Left colon (tissue), 2 donors: ENCODE measurements around the gene NPIPB2. TPM values are rescaled to one million over a fixed set of nuclear protein-coding genes. Genes with fewer than 3 reads are reported as not detected.
"Not testable (repeated sequence)": the region's sequence is repeated elsewhere in the genome, so short reads cannot be mapped to it uniquely, and the experiment has no call there.

Experiments
- ATAC-seq: fragments of 200-7000 bp; cut with Tn5 transposase; one replicate; pipeline ENCODE4 v1.9.1; 2020; ENCODE audit warnings: mild to moderate bottlenecking, moderate library complexity
- DNase-seq, 2 donors: peaks; one replicate each; pipeline ENCODE4 v3.0.0-alpha.2; 2020
- intact Hi-C, 2 donors: fragments of 100-400 bp; cut with DNase I in 1 of 2; cut with micrococcal nuclease in 1 of 2; formaldehyde crosslinking; loops; one replicate each; pipeline versions ENCODE4 v1.11.2 to v1.14.0; 2022; cut with DNase I, micrococcal nuclease
- long read RNA-seq: library from polyadenylated mRNA; unstranded; transcript quantifications from one replicate; pipeline ENCODE4 v2.0.0, GENCODE V29; 2021
- total RNA-seq, 2 donors: library from RNA; stranded (reverse); fragmentation: NEBNext Ultra II Directional; extraction: Animal tissue kit (Norgen Biotek cat#: 25700); gene quantifications; one replicate each; pipeline ENCODE4 v1.2.1, GENCODE V29; 2021
- donor health status: DM: no; HTN: no; CAD: no.
- donor health status: DM: yes; HTN: yes; CAD: no.

NPIPB2 gene
- 10 to 100 TPM; 13.0 to 15.1 TPM for total RNA-seq
- long read RNA-seq: 0 reads

DNA sequence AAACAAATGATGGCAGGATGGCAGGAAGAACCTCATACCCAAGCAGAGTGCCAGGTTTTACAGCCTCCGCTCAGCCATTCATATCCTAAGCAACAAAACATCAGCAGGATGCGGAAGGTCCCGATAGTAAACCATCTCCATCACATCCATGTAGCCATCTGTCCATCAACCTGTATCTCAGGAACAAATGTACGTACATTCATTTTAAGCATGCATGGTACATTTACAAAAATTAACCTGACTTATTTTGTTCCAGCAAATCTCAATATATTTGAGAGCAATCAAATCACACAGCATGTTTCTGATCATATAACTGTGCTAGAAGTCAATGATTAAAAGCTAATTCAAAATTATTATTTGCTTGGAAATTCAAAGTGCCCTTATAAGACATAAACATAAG, at the start of gene NPIPB2:
TSS of gene NPIPB2 (minus strand) at position 101 of the 400 bp plus-strand sequence. CDS start at position 101, 0 bp downstream.
- DNase-seq, ATAC-seq, intact Hi-C loops: not testable (repeated sequence)

DNA sequence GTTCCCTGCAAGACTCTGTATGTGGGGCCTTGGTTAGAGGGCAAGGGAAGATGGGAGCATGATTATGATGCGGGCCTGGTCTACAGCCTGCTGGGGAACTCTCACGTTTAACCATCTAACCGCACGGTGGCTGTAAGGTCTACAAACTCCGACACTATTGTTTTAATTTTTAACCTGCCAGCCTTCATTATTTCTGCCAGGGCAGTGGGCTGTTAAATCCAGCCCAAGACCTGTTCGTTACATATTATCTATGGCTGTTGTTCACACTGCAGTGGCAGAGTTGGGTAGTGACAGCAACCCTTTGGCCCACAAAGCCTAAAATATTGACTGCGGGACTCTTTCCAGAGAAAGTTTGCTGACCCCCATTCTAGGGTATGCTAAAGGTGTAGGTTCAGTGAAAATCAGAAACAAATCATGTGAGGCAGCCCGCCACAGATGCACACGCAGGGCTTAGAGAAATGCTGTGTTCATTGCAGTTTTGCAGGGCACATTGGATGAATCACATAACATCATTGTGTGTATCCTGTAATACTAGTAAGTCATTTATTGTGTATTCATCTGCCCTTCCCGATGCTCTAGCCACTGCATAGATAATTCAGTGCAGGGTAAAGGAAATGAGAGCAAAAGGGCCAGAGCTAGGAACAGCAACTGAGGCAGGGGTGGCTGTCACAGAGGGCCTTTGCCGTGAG, 49.0 kb upstream of the NPIPB2 start:
- DNase-seq (no peak), ATAC-seq (no peak)
- intact Hi-C loops: no loop called here

DNA sequence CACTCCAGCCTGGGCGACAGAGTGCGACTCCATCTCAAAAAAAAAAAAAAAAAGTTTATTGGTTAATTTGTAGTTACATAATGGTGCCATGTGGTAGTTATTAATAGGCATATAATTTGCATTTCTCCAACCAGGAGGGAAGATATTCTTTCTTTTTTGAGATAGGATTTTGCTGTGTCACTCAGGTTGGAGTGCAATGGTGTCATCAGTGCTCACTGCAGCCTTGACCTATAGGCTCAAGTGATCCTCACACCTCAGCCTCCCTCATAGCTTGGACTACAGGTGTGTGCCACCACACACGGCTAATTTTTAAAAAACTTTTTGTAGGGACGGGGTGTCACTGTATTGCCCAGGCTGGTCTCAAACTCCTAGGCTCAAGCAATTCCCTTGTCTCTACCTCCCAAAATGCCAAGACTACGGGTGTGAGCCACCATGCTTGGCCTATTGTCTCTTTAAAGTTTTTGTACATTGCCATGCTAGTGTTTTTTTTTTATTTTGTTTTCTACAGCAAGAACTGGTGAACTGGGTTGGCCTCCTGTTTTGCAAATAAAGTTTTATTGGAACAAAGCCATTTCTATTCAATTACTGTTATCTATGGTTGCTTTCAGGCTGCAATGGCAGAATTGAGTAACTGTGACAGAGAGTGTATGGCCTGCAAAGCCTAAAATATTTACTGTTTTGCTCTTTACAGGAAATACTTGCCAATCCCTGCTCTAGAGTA, 46.6 kb upstream of the NPIPB2 start:
- no peak for ATAC-seq
- intact Hi-C loops: no loop called here
- no peak for DNase-seq

DNA sequence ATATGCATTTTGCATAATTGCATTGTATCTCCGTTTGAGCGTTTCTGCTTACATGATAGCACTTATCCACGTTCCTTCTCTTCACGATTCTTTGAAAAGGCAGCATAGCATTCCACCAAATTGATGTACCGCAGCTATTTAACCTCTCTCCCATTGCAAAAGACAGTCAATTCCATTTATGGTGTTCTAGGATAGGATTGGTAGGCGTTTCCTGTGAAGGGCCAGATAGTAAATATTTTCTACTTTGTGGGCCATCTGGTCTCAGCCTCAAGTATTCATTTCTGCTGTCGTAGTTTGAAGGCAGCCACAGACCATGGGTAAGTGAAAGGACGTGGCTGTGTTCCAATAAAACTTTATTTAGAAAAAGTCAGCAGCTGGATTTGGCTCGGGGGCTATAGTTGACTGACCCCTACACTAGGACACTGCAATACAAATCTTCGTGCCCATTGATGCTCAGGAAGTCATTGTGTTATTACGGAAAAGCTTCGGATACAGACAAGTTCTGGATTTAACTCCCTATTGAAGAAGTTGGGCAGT, 44.7 kb upstream of the NPIPB2 start:
- intact Hi-C loops: no loop called here
- no peak for ATAC-seq
- no peak for DNase-seq

DNA sequence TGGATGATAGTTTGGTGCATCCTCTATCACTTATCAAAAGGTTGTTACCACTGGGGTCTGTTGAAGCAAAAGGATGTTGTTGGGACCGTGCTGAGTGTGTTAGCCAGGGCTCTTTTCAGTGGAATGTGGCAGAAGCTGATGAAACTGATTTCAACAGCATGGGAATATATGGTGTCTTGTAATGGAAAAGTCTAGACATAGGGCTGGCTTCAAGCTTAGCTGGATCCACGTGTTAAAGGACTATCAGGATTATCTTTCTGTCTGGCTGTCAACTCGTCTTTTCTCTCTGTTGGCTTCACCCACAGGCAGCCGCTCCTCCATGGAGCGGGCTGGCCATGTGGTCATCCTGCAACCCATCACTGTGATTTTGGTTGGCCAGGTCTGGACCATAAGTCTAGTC, 43.4 kb upstream of the NPIPB2 start:
- intact Hi-C loops: no loop called here
- no peak for DNase-seq
- ATAC-seq: no peak

DNA sequence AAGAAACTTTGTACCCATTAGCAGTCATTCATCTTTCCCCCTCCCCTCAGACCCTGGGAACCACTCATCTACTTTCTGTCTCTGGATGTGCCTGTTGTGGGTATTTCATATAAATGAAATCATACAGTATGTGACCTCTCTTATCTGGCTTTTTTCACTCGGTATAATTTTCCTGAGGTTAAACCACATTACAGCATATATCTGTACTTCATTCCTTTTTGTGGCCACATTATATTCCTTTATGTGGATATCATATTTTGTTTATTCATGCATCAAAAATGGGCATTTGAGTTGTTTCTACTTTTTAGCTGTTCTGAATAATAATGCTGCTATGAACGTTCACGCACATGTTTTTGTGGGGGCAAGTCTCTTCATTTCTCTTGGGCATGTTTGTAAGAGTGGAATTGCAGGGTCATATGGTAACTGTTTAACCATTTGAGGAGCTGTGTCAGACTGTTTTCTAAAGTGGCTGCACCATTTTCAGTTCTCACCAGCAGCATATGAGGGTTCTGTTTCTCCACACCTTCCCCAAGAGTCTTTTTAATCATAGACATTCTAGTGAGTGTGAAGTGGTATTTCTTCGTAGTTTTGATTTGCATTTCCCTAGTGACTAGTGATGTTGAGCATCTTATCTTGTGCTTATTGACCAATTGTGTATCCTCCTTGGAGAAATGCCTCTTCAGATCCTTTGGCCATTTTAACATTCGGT, 38.4 kb upstream of the NPIPB2 start:
- ATAC-seq (no peak), DNase-seq (no peak)
- intact Hi-C loops: no loop called here

DNA sequence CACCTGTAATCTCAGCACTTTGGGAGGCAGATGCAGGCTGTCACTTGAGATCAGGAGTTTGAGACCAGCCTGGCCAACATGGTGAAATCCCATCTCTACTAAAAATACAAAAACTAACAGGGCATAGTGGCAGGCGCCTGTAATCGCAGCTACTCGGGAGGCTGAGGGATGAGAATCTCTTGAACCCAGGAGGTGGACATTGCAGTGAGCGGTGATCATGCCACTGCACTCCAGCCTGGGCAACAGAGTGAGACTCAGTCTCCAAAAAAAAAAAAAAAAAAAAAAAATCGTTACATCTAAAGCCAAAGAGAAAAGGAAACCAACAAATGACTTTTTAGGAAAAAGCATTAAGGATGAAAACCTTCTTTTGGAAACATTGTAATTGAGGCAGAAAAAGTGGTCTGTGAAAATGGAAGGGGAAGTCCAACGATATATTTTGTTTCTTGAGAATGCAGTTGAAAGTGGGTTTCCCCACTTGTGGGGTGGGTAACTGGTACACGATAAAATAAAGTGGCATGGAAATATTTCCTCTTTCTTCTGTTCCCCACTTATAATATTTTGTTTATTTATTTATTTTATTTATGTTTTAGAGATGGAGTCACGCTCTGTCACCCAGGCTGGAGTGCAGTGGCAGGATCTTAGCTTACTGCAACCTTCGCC, 37.3 kb upstream of the NPIPB2 start:
- ATAC-seq (no peak), DNase-seq (no peak)
- intact Hi-C loops: loop anchor here in 1 of 2 donors (10.0 kb wide), 1 partner anchor 64 kb away; the partner anchor contains the start of gene GSPT1

DNA sequence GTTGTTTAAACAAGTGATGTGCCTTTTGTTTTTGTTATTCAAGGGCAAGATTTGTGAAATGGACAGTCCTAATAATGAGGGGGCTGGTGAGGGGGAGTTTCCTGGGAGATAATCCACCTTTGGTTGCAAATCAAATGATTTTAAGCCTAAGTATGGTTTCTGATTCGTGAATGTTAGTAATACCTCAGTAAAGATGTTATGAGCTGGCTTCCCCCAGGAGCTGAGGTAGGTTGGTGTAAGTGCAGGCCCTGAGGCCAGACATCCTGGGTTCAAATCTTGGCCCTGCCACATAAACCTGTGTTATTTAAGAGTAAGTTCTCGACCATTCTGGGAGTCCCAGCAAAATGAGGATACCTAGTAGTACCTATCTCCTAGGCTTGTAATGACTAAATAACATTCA, 36.2 kb upstream of the NPIPB2 start:
- no peak for ATAC-seq
- intact Hi-C loops: loop anchor here in 1 of 2 donors (10.0 kb wide), 1 partner anchor 63 kb away; the partner anchor contains the start of gene GSPT1
- no peak for DNase-seq

DNA sequence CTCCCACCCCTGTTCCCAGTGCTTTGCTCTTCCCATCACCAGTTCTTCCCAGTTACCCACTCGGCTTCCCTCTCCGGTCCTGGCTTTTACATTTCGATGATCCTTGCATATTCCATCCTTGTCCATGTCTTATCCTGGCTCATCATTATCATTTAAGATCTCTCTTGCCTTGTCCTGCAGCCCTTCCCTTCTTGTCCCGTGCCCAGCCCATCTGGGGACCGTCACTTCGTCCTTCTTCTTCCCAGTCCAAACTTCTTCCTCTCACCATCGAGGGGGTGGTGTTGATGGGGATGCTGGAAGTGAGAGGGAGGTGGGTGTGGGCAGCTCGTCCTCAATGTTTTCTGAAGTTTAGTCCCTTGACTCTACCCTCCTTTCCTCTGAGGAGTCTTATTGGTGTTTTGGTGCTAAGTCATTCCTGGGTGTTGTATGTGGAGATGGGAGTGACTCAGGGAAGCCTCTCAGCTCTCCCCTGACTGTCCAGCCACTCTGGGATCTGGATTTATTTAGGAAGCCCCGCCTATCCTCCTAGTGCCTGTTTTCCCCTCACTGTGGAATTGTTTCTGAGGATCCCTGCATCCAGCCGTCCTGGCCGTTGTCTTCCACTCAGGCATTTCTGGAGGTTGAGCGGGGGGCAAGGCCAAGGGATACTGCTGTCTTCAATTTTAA, 35.7 kb upstream of the NPIPB2 start:
- no peak for ATAC-seq
- no peak for DNase-seq
- intact Hi-C loops: loop anchor here in 1 of 2 donors (10.0 kb wide), 1 partner anchor 63 kb away; the partner anchor contains the start of gene GSPT1

DNA sequence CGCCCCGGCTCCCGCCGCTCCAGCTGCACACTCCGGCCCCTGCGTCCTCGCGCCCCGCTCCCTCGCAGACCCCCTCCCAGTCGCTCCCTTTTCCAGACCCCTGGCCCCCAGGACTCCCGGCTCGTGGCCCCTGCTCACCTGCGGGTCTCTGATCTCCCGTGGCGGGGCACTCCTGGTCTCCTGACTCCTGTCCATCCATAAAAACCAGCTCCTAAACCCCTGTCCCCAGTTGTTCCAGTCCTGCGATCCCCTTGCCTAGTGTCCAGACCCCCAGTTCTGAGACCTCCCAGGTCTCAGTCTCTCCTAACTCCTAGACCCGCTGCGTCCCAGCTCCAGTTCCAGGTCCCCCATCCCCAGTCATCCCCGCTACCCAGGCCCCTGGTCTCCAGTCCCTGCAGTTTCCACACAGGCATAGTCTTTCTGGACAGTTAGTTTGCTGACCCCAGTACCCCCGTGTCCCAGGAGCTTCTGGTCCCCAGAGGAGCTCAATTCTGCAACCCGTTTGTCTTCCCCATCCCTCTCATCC, 35.1 kb upstream of the NPIPB2 start:
- DNase-seq: no peak
- intact Hi-C loops: loop anchor here in 1 of 2 donors (10.0 kb wide), 1 partner anchor 62 kb away; the partner anchor contains the start of gene GSPT1
- no peak for ATAC-seq

DNA sequence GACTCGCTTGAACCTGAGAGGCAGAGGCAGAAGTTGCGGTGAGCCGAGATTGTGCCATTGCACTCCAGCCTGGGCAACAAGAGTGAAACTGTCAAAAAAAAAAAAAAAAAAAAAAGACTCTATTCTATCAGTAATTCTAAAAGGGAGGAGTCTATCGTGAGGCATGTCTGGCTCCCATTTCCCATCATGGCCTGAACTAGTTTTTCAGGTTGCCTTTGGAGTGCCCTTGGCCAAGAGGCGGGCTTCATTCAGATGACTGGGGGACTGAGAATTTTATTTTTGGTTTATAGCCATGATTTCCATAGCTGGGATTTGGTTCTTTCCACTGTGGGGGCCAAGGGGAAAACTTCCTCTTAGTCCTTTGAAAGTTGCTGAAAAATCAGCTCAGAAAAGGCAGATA, 31.2 kb upstream of the NPIPB2 start:
- no peak for DNase-seq

DNA sequence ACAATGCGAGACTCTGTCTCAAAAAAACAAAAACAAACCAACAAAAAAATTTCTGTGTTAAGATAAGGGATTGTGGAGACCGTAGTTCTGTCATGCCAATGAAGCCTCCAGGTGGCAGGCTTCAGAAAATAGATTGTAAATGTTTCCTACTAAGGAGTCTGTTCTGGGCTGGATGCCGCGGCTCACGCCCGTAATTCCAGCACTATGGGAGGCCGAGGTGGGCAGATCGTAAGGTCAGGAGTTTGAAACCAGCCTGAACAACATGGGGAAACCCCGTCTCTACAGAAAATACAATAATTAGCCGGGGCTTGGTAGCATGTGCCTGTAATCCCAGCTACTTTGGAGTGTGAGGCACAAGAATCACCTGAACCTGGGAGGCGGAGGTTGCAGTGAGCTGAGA, 30.3 kb upstream of the NPIPB2 start:
- intact Hi-C loops: loop anchor here in 1 of 2 donors (10.0 kb wide), 1 partner anchor 57 kb away; the partner anchor contains the start of gene GSPT1
- DNase-seq (peak in 1 of 2 donors; percentile 46), ATAC-seq (peak; percentile 50)

More for the DNA sequence above, 31.2 kb upstream of the NPIPB2 start:
- ATAC-seq: no peak
- intact Hi-C loops: loop anchor here in 1 of 2 donors (10.0 kb wide), 1 partner anchor 58 kb away; the partner anchor contains the start of gene GSPT1

DNA sequence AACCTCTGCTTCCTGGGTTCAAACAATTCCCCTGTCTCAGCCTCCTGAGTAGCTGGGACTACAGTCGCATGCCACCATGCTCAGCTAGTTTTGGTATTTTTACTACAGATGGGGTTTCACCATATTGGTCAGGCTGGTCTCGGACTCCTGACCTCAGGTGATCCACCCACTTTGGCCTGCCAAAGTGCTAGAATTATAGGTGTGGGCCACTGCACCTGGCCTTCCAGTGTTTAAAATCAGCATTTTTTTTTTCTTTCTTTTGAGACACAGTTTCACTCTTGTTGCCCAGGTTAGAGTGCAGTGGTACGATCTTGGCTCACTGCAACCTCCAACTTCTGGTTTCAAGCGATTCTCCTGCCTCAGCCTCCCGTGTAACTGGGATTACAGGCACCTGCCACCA, 28.4 kb upstream of the NPIPB2 start:
- intact Hi-C loops: loop anchor here in 1 of 2 donors (10.0 kb wide), 1 partner anchor 55 kb away; the partner anchor contains the start of gene GSPT1
- not testable (repeated sequence) for ATAC-seq, DNase-seq

DNA sequence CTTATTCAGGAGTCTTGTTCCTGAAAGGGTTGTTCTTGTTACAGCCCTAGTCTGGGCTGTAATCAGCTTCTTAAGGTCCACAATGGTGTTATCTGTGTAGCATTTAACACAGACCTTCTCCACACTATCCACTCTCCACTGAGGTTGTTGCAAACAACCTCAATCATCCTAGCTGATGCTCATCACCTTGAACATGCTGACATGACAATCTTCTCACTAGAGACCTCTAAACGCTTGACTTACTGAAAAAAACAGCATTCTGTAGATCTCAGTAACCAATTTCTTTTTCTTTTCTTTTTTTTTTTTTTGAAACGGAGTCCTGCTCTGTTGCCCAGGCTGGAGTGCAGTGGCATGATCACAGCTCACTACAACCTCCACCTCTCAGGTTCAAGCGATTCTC, 26.7 kb upstream of the NPIPB2 start:
- DNase-seq (no peak), ATAC-seq (no peak)
- intact Hi-C loops: no loop called here

DNA sequence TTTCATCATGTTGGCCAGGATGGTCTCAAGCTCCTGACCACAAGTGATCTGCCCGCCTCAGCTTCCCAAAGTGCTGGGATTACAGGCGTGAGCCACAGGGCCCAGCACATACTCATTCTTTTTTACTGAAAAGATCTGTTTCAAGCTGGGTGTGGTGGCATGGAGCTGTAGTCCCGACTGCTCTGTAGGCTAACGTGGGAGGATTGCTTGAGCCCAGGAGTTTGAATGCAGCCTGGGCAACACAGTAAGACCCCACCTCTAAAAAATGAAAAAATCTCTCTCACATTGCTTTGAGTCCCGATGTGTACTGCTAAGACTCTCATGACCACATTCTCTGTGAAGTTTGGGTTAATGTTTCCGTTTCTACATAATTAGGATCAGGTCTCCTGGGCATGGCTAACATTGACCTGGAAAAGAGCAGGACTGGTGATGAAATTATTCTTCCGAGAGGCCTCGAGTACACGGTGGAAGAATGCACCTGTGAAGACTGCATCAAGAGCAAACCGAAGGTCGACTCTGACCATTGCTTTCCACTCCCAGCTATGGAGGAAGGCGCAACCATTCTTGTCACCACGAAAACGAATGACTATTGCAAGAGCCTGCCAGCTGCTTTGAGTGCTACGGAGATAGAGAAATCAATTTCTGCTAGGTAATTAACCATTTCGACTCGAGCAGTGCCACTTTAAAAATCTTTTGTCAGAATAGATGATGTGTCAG, 25.5 kb upstream of the NPIPB2 start:
- DNase-seq (no peak), ATAC-seq (no peak)
- intact Hi-C loops: no loop called here

DNA sequence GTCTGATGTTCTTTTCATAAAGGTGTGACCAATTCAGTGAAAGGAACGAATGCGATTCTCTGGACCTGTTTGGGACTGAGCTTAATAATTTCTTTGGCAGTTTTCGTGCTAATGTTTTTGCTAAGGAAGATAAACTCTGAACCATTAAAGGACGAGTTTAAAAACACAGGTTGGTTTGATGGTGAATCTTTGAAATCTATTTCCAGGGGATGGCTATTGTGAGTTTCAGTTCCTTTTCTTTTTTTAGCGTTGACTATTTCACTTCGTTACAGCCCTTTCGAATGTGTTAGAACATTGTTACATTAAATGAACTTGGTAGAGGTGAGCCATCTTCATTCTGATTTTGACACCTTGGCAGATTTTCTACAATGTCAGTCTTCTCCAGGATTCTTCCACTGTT, 24.3 kb upstream of the NPIPB2 start:
- ATAC-seq (no peak), DNase-seq (no peak)
- intact Hi-C loops: no loop called here
